Hematopoietic multipotent progenitor cell treated with erythropoietin and hydrocortisone succinate and interleukin-3 and kit ligand, for 4 days (in vitro differentiated cells): ENCODE measurements around the gene BMP15.

Experiments
- DNase-seq: peaks from one replicate; pipeline ENCODE4 v3.0.0-alpha.2; 2015

The BMP15 gene

DNA sequence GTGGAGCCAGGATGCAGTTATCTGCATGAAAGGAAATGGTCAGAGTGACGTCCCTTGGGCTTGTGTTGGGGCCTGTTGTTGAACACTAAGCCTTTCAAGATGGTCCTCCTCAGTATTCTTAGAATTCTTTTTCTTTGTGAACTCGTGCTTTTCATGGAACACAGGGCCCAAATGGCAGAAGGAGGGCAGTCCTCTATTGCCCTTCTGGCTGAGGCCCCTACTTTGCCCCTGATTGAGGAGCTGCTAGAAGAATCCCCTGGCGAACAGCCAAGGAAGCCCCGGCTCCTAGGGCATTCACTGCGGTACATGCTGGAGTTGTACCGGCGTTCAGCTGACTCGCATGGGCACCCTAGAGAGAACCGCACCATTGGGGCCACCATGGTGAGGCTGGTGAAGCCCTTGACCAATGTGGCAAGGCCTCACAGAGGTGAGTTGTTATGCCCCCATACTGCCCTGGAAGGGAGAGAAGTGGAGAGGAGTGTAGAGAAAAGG, at the start of gene BMP15:
TSS of gene BMP15 (plus strand) at position 51 of the 492 bp plus-strand sequence. CDS start at position 100, 49 bp downstream.
- no peak for DNase-seq

DNA sequence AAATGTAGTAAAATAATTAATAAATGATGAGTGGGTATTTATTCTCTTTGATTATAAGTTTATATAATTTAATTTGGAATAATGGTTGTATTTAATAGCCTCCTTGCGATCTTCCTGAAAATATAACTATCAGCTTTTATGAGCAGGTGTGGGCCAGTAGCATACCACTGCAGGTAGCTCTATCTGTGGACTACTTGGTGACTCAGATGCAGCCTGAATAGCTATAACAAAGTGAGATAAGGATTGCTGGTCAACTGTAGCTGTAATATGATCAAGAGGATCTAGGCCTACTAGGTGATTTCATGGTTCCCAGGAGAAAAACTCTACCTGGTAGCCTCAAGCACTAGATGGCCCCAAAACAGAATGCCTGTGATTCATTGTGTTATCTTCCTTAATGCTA, 47.1 kb upstream of the BMP15 start:
- DNase-seq, result no peak

DNA sequence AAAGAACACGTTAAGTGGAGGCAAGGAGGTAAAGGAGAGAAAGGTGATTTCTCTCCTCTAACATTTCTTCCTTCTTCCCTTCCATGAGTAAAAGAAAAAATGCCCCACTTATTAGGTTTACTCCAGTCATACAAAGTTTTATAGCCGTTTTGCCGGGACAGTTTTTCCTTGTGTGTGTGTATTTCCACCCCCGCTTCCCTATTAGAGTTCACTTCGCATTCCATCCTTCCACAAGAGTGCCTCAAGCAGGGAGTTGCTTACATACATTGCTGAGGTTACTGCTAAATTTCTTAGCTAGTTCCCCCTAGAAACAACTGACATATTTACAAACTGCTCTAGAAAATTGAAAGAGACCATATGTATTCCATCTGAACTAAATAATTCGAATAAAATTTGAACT, 45.2 kb upstream of the BMP15 start:
- no peak for DNase-seq

DNA sequence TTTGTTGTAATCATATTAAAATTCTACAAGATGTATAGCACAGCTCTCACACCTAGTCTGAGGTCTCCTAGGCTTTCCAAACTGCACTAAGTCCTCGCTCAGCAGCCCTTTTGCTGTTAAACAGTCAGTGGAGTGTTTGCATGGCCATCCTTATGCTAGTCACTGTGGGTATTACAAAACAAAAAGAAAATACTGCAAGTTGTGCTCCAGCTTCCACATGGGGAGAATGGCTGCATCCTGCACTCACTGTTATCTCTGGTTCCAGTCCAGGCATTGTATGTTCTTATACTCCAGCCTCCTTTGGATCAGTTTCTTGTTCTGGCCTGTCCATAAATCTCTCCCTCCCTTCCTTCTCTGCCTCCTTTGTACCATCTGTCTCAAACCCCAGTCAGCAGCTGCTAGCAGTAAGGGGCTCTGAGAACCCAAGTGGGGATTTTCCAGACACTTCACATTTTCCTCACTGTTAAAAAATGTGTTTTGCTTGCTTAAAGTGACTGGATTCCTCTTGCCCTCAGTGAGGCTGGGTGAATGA, 38.5 kb upstream of the BMP15 start:
- DNase-seq, result no peak

DNA sequence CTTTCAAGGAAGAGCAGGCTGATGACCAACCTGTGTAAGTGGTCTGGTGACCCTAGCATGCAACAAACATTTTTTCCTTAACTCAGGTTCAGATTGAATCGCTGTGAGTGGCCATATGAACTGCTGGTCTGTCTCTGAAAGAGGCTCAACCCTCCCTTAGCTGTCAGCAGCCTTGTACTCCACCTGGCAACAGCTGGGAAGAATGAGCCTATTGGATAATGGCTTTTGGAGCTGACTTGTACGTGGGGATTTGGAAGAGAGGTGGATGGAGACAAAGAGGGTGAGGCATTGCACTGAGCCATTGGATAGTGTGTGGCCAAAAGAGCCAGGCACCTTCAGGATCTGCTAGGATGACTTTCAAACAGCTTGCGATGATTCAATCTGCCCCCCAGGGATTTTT, 35.7 kb upstream of the BMP15 start:
- DNase-seq, result no peak

DNA sequence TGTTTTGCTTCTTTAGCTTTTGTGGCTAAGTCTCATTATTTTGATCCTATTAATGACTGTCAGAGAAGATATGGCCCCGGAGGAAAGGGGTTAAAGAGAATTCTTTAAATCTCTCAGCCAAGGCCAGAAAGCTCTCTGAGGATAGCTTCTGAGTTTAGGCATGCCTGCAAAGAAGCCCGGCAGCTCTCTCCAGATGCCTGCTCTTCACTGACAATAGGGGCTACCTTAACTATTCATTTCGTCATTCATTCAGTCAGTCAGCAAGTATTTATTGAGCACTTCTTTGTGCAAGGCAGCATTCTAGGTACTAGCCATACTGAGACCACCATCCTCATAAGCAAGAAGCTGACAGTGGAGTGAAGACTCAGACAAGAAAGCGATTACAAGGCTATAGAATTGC, 34.0 kb upstream of the BMP15 start:
- no peak for DNase-seq

DNA sequence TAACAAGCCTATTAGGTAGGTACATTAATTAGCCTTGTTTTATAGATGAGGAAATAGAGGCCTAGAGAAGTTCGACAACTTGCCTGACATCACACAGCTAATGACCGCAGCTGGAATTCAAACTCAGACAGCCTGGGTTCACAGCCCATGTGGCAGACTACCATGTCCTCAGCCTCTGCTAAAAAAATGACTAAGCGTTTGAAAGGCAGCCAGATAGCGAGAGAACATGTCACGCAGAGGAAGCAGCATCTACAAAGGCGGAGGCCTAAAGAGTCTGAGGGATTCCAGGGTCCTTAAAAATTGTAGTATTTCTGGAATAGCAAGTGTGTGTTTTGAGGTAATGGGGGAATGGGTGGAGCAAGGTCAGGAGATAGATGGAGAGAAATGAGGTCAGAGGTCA, 33.2 kb upstream of the BMP15 start:
- no peak for DNase-seq

DNA sequence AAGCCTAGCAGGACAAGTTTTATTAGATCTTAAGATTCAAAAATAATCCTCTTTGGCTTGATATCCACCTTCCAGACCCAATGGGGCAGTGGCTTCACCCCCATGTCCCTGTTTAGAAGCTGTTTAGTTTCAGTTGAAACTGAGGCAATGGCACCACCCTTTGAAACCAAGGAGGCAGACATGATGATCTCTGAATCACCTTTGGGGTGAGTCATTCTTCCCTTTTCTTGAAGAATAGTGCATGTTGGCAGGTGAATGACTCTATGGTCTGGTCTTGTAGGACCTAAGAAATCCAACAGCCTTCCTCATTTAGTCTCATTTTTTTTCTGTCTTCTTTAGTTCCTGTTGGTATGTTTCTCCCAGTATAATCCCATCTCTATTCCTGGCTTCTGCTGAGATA, 29.5 kb upstream of the BMP15 start:
- no peak for DNase-seq

DNA sequence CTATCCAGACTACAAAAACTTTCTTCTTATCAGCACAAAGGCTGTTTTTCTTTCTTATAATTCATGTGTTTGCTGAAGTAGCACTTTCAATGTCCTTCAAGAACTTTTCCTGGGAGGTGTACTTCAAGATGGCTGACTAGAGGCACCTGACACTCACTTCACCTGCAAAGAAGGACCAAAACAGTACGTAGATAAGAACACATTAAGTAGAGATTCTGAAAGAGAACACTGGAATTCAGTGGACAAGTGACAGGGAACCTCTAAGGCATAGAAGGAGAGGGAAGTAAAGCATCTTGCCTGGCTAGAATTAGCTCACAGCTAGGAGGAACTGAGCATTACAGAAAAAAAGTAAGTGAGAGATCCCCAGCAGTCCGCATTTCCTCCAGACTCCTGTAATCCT, 21.7 kb upstream of the BMP15 start:
- no peak for DNase-seq

DNA sequence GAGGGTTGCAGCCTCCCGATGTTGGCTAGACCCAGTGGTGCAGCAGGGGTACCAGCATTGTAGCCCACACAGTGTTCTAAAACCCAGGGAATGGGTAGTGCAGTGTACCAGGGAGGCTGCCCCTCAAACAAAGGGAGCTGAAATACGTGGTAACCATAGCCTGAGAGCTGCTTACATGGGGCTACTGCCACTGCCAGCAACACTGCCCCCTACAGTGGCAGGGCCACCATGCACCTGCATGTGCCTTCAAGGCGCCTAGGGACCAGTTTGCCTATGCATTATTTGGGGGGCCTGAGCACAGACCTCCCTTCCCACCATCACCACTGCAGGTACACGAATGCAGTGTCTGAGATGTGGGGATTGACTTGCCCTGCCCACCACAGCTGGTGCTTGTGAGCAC, 21.0 kb upstream of the BMP15 start:
- DNase-seq, result no peak

DNA sequence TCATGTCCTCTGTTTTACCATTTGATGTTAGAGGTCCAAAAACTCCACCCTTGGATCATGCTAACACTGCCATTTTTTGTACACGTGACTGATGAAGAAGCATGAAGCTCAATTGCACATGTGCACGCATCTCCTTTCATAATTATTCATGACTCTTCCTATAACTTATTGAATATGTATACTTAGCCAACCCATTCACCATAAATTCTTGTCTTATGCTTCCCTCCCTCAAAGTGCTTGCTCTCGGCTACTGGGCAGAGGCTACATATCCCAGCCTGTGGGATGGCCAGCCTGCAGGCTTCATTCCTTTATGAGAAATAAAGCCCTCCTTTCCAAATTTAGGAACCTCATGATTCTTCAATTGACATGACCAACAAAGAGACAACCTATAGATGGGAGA, 17.5 kb upstream of the BMP15 start:
- DNase-seq, result no peak

DNA sequence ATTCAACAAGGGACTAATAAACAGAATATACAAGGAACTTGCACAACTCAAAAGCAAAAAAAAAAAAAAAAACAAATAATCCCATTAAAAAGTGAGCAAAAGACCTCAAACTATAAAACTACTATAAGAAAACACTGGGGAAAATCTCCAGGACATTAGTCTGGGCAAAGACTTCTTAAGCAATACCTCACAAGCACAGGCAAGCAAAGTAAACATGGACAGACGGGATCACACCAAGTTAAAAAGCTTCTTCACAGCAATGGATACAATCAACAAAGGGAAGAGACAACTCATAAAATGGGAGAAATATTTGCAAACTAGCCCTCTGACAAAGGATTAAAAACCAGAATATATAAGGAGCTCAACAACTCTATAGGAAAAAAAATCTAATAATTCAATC, 17.1 kb upstream of the BMP15 start:
- no peak for DNase-seq

DNA sequence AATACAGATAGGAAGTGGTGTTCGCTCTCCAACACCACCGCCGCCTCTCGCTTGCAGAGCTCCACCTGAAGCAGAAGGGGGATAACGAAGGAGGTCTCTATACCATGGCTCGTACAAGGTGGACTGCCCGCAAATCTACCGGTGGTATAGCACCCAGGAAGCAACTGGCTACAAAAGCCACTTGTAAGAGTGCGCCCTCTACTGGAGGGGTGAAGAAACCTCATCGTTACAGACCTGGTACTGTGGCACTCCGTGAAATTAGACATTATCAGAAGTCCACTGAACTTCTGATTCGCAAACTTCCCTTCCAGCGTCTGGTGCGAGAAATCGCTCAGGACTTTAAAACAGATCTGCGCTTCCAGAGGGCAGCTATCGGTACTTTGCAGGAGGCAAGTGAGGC, 5.2 kb upstream of the BMP15 start:
- peak; percentile 56 for DNase-seq

DNA sequence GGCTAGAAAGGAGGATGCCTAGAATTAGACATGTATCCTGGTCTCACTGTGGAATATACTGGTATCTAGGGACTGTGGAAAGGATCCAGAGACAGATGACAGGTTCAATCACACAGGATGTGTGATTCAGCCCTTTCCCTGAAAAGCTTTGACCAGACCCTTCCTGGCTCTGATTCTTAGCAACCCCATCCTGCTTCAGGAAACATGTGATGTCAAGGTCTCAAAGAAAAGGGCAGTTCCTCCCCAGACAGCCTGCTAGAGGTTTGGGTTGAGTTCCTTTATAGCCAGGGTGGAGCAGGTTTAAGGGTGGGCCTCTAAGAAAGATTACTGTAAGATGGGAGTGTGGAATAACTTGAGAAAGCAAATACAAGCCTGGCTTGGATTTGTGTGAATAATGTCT, 3.0 kb downstream of the BMP15 start:
- DNase-seq, result no peak

DNA sequence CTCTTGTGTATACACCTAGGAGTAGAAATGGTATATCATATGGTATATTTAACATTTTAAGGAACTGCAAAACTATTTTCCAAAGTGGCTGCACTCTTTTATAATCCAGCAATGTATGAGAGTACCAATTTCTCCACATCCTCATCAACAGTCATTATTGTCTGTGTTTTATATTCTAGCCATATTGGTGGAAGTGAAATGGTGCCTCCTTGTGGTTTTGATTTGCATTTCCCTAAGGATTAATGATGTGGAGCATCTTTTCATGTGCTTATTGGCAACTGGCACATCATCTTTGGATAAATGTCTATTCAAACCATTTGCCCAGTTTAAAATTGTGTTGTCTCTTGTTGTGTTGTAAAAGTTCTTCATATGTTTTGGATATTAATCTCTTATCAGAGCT, 9.6 kb downstream of the BMP15 start:
- DNase-seq, result peak; percentile 14

DNA sequence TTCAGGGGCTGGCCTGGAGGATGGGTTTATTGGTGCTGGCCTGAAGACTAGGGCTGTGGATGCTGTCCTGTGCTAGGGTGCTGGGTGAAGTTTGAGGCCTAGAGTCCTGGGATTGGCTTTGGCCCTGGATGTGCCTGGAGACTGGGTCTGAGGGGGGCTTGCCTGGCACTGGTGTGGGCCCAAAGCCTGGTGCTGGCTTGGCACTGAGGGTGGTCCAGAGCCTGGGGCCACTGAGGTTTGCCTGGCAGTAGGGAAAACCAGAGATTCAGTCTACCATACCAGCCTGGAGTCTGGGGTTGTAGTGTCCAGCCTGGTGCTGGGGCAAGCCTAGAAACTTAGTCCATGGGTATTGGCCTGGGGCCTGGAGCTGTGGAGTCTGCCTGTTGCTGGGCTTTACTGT, 16.6 kb downstream of the BMP15 start:
- no peak for DNase-seq

DNA sequence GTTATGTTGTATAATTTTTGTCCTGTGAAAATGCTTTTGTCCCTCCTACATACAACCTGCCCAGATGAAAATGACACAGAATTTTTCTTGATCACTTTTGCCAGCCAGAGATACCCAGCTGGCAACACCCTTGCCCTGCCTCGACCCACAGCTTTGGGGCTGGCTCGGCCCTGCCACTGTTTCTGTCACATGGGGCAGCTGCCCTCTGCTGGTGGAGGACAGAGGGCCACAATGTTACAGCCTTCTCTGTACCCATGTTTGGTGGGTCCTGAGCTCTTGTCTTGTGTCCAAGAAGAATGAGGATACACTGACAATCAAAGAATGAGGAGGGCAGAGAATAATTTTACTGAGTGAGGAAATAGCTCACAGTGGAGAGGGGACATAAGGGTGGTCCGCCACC, 31.1 kb downstream of the BMP15 start:
- DNase-seq, result peak; percentile 27

DNA sequence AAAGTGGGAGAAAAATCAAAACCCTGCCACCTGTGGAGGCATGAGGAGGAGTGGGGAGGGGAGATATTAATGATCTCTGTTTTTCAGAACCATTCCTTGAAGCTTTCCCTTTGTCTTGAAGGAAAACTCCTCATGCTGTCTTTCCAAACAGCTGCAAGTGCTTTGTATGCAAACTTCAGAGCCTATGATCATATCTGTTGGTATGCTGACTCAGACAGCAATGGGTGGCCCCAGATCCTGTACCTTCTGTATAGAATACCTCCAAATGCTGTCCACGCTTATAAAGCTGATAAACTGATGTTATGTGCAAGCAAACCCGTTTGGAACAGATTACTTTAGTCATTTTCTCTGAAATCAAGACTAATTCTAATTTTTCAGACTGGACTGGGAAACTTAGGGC, 31.9 kb downstream of the BMP15 start:
- no peak for DNase-seq

DNA sequence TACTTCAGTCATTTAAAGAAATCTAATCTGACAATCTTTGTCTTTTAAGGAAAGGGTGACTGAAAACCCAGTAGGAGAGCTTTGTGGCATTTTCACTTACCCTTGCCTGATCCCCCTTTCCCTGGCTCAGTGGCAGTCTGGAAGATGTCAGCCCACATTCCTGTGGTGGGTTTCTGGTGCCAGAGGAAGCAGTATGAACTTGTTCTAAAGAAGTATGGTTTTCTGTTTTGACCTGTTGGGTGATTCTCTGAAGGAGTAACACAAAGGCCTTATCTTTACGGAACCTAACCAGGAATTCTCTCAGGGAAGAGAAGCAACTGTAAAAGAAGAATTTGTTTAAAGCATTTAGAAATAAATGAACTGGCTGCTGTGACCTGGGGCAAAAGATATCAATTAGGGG, 41.9 kb downstream of the BMP15 start:
- DNase-seq, result no peak

DNA sequence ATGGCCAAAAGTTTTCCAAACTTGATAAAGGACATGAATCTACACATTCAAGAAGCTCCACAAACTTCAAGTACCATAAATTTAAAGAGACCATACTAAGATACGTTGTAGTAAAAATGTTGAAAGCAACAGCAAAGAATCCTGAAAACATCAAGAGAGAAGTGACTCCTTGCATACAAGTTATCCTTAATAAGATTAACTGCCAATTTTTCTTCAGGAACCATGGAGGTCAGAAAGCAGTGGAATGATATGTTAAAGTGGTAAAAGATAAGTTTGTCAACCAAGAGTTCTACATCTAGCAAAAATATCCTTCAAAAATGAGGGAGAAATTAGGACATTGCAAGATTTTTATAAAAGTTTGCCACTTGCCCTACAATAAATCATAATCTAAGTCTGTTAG, 43.3 kb downstream of the BMP15 start:
- no peak for DNase-seq

DNA sequence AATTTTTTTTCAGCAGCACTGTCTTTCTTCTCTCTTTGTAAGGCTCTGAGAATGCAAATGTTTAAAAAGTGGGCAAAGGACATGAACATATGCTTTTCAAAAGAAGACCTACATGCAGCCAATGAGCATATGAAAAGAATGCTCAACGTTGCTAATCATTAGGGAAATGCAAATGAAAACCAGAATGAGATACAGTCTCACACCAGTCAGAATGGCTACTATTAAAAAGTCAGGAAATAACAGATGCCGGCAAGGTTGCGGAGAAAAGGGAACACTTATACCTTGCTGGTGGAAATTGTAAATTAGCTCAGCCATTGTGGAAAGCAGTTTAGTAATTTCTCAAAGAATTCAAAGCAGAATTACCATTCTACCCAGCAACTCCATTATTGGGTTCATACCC, 51.6 kb downstream of the BMP15 start:
- no peak for DNase-seq

DNA sequence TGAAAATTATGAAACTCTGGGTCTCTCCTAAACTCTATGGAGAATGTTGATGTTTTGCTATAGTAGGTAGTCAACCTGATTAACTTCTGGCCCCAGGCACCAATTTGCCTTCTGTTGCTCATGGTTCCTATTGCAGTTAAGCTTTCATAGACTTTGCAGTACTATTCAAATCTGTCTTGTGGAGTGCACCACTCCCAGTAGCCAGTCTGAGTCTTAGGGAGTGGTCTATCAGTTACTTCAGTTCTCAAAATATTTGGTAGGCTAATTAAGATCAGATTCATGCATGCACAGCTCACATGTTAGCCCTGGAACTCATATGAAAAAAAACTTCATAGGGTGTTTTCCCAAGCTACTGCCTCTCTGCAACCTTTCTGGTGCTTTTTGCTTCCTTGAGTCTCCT, 53.3 kb downstream of the BMP15 start:
- no peak for DNase-seq
